HG03095 (cell line): ENCODE measurements around the gene HOXC13.

ENCODE experiments used
- ATAC-seq: cut with Tn5 transposase; IDR thresholded peaks from one replicate; pipeline ENCODE4 v1.9.1; 2021; ENCODE audit warnings: moderate library complexity; ENCODE audit not compliant: unreplicated experiment

HOXC13 gene

GRCh38 chr12:53937596-53938325, 870 bp upstream of the HOXC13 start:
- no peak for ATAC-seq

GRCh38 chr12:53939141-53940108, 794 bp downstream of the HOXC13 start:
- no peak for ATAC-seq

- no peak for ATAC-seq
Measured at GRCh38 chr12:53940443-53941014, 1.9 kb downstream of the HOXC13 start.

- no peak for ATAC-seq
Measured at GRCh38 chr12:53941187-53941586, 2.6 kb downstream of the HOXC13 start.

GRCh38 chr12:53941750-53942149, 3.1 kb downstream of the HOXC13 start:
- no peak for ATAC-seq

- no peak for ATAC-seq
Measured at GRCh38 chr12:53942467-53942997, 3.9 kb downstream of the HOXC13 start.

GRCh38 chr12:53944209-53944608, 5.6 kb downstream of the HOXC13 start:
- no peak for ATAC-seq

- ATAC-seq: no peak
Measured at GRCh38 chr12:53944907-53945847, 6.5 kb downstream of the HOXC13 start.

- no peak for ATAC-seq
Measured at GRCh38 chr12:53947743-53948142, 9.1 kb downstream of the HOXC13 start.

- ATAC-seq: no peak
Measured at GRCh38 chr12:53948650-53949593, 10.3 kb downstream of the HOXC13 start.

- ATAC-seq: no peak
Measured at GRCh38 chr12:53949631-53950436, 11.2 kb downstream of the HOXC13 start.

GRCh38 chr12:53950437-53950773, 11.8 kb downstream of the HOXC13 start:
- ATAC-seq: no peak

- ATAC-seq: no peak
Measured at GRCh38 chr12:53950789-53951576, 12.4 kb downstream of the HOXC13 start.

- no peak for ATAC-seq
Measured at GRCh38 chr12:53951577-53952334, 13.1 kb downstream of the HOXC13 start.

- ATAC-seq: no peak
Measured at GRCh38 chr12:53952335-53952694, 13.7 kb downstream of the HOXC13 start.

- ATAC-seq: no peak
Measured at GRCh38 chr12:53952871-53953734, 14.5 kb downstream of the HOXC13 start.
